ENCODE data around the gene CHD6.

- no peak for TF ChIP-seq REST (IDR thresholded peaks at IDR 0.05)
- TF ChIP-seq CTCF (IDR thresholded peaks at IDR 0.05; ENCODE audit: low read depth, low read length, missing input control), result no peak
- no peak for TF ChIP-seq GABPA (IDR thresholded peaks at IDR 0.05 in 1 of 2, conservative IDR thresholded peaks at IDR 0.05 in 1 of 2)
- TF ChIP-seq SP1 (IDR thresholded peaks at IDR 0.05), result no peak
- no peak for TF ChIP-seq ZBTB33 (IDR thresholded peaks at IDR 0.05)
- no peak for TF ChIP-seq MAX (IDR thresholded peaks at IDR 0.05)
- TF ChIP-seq RXRA (IDR thresholded peaks at IDR 0.05), result no peak
- no peak for TF ChIP-seq TAF1 (conservative IDR thresholded peaks at IDR 0.05)
- no peak for TF ChIP-seq YY1 (IDR thresholded peaks at IDR 0.05)
- TF ChIP-seq JUND (IDR thresholded peaks at IDR 0.05), result no peak
- no peak for TF ChIP-seq FOXA1 (IDR thresholded peaks at IDR 0.05)
- TF ChIP-seq HNF4G (IDR thresholded peaks at IDR 0.05), result no peak
Observed at GRCh38 chr20:41433203-41433602, 185.0 kb downstream of the CHD6 start.

Data from liver (tissue), 3 donors.